Astrocyte of the hippocampus (primary cell): ENCODE results near the gene PARD3.

Experiments
- DNase-seq: peaks from one replicate; pipeline ENCODE4 v3.0.0; 2011; ENCODE audit warnings: low read depth, low spot score

The PARD3 gene

GRCh38 chr10:34544400-34544799 lies 270.7 kb downstream of the PARD3 start:
- DNase-seq = no peak

GRCh38 chr10:34543716-34544115 lies 271.4 kb downstream of the PARD3 start:
- DNase-seq = no peak

DNA sequence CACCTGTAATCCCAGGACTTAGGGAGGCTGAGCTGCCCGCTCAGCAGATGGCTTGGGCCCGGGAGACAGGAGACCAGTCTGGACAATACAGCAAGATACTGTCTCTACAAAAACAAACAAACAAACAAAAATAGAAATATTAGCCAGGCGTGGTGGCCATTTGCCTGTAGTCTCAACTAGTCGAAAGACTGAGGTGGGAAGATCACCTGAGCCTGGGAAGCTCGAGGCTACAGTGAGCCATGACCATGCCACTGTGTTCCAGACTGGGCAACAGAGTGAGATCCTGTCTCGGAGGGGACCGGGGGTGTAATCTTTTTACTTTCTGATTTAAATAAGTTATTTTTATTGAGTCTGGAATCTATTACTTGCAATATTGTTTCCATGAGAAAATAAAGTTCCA lies 274.6 kb downstream of the PARD3 start:
- no peak for DNase-seq

DNA sequence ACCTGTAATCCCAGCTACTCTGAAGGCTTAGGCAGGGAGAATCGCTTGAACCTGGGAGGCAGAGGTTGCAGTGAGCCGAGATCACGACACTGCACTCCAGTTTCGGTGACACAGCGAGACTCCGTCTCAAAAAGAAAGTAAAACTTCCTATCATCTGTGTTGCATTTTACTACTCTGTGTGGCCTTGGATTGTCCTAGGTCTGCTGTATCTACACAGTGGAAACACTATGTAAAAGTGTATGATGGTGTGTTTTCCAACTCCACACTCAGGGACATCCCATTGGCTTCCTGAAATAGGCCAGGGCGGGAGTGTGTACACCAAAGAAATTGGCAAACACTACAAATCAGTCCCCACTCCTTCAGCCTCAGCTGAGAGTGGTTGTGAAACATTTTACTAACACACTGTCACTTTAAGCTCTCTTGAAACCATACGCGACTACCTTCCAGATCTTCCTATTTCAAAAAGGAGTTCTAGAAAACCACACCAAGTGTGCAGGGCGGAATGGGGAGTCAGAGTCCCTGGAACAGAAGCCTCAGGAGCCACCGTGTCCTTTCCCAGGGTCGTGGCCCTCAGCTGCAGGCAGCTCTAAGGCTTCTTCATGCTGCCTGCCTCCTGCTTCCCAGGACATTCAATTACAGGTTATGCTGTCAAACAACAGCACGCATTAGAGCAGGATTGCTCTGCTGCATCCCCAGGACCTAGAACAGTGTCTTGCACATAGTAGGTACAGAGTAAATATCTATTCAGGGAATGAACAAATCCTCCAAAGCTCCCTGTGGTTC lies 275.4 kb downstream of the PARD3 start:
- no peak for DNase-seq

- DNase-seq = peak; percentile 40
Measured at GRCh38 chr10:34538281-34538829, 276.7 kb downstream of the PARD3 start.

- no peak for DNase-seq
Measured at GRCh38 chr10:34537629-34538231, 277.4 kb downstream of the PARD3 start.

DNA sequence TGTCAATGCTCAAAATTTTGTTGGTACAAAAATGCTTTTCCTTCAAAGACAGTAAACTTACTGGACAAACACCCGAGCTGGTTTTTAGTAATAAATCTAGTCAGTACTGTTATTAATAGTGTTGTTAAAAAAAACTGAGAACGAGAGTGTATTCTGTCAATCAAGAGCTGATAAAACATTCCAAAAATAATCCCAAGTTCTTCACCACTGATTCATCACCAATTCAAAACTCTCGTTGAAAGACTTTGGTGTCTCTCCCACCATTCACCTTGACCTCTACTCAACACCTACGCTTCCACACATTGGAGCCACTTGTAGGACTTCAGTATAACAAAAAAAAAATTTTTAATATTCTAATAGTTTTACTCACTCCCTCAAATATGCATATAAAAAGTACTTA lies 279.2 kb downstream of the PARD3 start:
- DNase-seq = no peak

DNA sequence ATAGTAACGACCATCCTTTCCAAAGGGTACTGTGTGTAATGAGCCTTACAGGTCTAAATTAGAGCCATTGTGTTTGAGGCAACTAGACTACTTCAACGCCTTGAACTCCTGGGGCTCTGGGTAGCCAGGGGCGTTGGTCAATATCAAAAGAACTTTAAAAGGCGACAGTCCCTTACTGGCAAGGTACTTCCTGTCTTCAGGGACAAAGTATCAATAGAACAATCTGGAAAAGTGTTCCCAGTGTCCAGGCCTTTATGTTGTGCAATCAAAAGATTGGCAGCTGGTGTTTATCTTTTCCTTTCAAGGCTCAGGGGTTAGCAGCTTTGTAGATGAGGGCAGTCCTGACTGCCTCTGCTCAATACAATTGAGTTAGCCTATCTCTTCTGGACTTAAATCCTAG lies 284.3 kb downstream of the PARD3 start:
- no peak for DNase-seq

- peak; percentile 97 for DNase-seq
Measured at GRCh38 chr10:34528320-34528719, 286.8 kb downstream of the PARD3 start.

- peak; percentile 83 for DNase-seq
Measured at GRCh38 chr10:34526758-34527730, 288.1 kb downstream of the PARD3 start.

DNA sequence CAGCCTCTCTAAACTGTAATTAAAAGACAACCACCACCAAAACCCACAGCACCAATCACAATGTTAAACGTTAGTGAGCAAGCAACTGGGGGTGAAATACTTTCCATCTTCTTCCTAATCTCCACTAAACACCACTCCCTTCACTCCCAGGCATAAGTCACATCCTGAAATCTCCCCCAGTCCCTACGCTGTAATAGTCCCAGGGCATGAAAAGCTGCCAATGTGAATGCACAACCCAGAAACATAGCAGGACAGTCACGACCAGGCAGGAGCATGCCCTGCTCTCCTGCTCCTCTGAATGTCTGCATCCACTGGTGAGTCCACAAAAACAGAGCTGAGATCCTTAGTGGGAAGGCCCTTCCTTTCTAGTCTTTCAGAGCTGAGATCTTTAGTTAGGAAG lies 288.9 kb downstream of the PARD3 start:
- DNase-seq = peak; percentile 26

GRCh38 chr10:34524369-34525091 lies 290.6 kb downstream of the PARD3 start:
- DNase-seq = peak; percentile 57

DNA sequence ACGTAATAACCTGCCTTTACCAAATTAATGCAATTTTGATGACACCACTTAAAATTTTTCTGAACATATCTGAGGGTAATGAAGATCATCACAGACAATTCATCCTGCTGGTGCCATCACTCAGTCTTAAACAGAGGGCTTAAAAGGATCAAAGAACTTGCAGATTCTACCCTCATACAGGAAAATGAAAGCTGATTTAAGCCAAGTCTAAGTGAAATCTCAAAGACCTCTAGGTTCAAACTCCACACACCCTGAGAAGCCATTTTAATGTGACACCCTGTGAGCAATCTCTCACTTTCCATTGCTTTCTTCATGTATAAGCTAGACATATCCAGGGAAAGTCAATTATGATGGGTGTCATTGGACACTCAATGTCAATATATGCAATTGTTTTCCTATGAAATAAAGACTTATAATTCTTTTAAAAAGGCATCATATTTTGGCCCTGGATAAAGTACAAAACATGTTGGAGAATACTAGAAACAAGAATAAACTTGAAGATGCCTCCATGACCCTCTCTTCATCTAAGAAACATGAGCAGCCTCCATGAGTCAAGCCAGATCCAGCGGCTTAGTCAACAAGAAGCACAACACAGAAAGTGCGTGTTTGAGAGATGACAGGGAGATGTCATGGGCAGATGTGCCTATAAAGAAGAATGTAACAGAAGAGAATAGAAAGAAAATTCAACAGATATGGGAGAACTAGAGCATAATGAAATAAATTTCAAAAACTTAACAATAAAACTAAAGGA lies 291.9 kb downstream of the PARD3 start:
- no peak for DNase-seq

GRCh38 chr10:34522546-34522945 lies 292.6 kb downstream of the PARD3 start:
- no peak for DNase-seq

DNA sequence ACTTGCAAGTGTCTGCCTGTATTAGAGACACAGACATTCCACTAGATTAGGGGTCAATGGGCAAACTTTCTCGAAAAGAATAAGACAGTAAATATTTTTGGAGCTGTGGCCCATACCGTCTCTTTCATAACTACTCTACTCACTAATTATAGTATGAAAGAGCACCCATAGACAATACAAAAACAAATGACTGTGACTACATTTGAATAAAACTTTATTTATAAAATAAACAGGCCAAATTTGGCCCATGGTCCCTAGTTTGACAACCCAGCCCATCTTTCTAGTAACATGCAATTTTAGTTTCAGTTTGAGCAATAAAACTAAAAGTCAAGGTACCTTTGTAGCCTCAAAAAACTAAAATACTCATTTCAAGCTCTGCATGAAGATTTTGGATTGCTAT lies 294.6 kb downstream of the PARD3 start:
- DNase-seq = no peak

- no peak for DNase-seq
Measured at GRCh38 chr10:34520084-34520483, 295.0 kb downstream of the PARD3 start.

- peak; percentile 29 for DNase-seq
Measured at GRCh38 chr10:34514290-34514689, 300.8 kb downstream of the PARD3 start.

DNA sequence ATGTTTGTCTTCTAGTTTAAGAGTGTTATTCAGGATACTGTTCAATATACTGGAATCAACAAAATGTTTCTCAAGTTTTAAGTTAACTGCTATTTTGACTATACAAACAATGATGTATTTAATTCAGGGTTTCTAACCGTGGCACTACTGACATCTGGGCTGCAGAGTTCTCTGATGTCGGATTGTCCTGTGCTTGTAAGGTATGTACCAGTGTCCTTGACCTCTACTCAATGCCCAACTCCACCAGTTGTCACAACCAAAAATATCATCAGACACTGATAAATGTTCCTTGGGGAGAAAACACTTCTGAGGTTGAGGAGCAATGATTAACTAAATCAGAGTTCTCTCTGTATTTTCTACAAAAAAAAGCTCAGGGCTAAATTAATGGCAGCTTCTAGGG lies 301.5 kb downstream of the PARD3 start:
- DNase-seq = no peak

DNA sequence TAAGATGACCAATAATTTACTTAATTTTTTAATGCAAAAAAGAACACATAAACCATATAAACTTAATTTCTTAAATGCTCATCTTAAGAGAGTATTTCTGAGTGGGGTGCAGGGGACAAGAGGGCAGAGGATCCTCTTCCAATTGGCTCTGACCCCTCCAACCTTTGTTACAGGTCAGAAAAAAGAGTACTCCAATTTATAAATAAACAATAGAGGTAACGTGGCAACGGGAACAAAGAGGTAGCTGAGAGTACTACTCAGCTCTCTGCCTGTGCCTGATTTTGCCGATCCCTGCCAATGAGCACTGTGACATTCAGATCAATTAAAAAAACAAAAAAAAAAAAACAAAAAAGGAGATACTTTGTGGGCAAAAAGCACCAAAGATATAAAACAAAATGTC lies 307.9 kb downstream of the PARD3 start:
- no peak for DNase-seq

DNA sequence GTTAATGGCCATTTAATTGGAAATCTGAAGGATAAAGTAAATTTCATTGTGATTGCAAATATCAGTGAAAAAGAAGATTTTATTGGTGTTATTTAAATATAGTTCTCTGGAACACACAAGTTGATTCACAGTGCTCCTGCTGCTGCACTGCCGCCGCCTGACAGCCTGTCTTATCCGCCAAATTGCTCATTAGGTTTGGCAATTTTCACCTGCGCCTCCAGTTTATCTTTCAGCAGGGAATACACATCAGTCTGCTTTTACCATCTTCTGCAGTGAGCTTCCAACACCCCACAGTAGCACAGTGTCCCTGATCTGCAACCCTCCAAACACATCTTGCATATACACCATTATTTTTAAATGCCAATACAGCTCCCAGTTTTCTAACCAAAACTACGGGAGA lies 308.3 kb downstream of the PARD3 start:
- DNase-seq = no peak

- DNase-seq = peak; percentile 21
Measured at GRCh38 chr10:34505338-34505737, 309.8 kb downstream of the PARD3 start.
